ENCODE measurements around the gene SPCS3.
"Not testable (repeated sequence)": the region's sequence is repeated elsewhere in the genome, so short reads cannot be mapped to it uniquely, and the experiment has no call there.

GRCh38 chr4:176346836-176347235, 27.1 kb downstream of the SPCS3 start:
- TF ChIP-seq, protein P1, sequence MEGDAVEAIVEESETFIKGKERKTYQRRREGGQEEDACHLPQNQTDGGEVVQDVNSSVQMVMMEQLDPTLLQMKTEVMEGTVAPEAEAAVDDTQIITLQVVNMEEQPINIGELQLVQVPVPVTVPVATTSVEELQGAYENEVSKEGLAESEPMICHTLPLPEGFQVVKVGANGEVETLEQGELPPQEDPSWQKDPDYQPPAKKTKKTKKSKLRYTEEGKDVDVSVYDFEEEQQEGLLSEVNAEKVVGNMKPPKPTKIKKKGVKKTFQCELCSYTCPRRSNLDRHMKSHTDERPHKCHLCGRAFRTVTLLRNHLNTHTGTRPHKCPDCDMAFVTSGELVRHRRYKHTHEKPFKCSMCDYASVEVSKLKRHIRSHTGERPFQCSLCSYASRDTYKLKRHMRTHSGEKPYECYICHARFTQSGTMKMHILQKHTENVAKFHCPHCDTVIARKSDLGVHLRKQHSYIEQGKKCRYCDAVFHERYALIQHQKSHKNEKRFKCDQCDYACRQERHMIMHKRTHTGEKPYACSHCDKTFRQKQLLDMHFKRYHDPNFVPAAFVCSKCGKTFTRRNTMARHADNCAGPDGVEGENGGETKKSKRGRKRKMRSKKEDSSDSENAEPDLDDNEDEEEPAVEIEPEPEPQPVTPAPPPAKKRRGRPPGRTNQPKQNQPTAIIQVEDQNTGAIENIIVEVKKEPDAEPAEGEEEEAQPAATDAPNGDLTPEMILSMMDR (conservative IDR thresholded peaks at IDR 0.05; ENCODE audit: low read length) = not testable (repeated sequence)
- not testable (repeated sequence) for TF ChIP-seq EZH2phosphoT487 (IDR thresholded peaks at IDR 0.05; ENCODE audit: borderline replicate concordance)
